Upper lobe of right lung (tissue), 1 donor: ENCODE data around the gene DDX21. TPM values are rescaled to one million over a fixed set of nuclear protein-coding genes. Genes with fewer than 3 reads are reported as not detected.
"Not testable (repeated sequence)": the region's sequence is repeated elsewhere in the genome, so short reads cannot be mapped to it uniquely, and the experiment has no call there.

Experiments
- ATAC-seq: fragments of 200-7000 bp; cut with Tn5 transposase; one replicate; pipeline ENCODE4 v1.9.1; 2020; ENCODE audit warnings: mild to moderate bottlenecking, moderate library complexity
- DNase-seq: peaks from one replicate; pipeline ENCODE4 v3.0.0-alpha.2; 2020
- H3K27ac ChIP-seq: fragments of 200-600 bp; one replicate; pipeline ENCODE4 v1.8.0; 2022
- H3K27me3 ChIP-seq: fragments of 200-600 bp; one replicate; pipeline ENCODE4 v1.8.0; 2022; ENCODE audit warnings: mild to moderate bottlenecking
- H3K36me3 ChIP-seq: fragments of 200-600 bp; one replicate; pipeline ENCODE4 v1.8.0; 2022
- H3K4me1 ChIP-seq: fragments of 200-600 bp; one replicate; pipeline ENCODE4 v1.8.0; 2022
- H3K4me3 ChIP-seq: fragments of 200-600 bp; one replicate; pipeline ENCODE4 v1.8.0; 2022; ENCODE audit warnings: mild to moderate bottlenecking
- H3K9me3 ChIP-seq: fragments of 200-600 bp; one replicate; pipeline ENCODE4 v1.8.0; 2022
- CTCF ChIP-seq: fragments of 200-600 bp; IDR thresholded peaks from one replicate; pipeline ENCODE4 v1.8.0; 2022; ENCODE audit warnings: antibody characterized with exemption
- intact Hi-C: fragments of 100-400 bp; cut with DNase I; formaldehyde crosslinking; loops from one replicate; pipeline ENCODE4 v1.11.0; 2022
- total RNA-seq: library from RNA; stranded (reverse); fragmentation: NEBNext Ultra II Directional; extraction: Animal tissue kit (Norgen Biotek cat#: 25700); gene quantifications from one replicate; pipeline ENCODE4 v1.2.1, GENCODE V29; 2021
- donor health status: DM: no; HTN: yes; CAD: no; lungs with severe emphysema.

Gene DDX21
- total RNA-seq, 1 donor from 2014 or later, result 56.0 TPM

DNA sequence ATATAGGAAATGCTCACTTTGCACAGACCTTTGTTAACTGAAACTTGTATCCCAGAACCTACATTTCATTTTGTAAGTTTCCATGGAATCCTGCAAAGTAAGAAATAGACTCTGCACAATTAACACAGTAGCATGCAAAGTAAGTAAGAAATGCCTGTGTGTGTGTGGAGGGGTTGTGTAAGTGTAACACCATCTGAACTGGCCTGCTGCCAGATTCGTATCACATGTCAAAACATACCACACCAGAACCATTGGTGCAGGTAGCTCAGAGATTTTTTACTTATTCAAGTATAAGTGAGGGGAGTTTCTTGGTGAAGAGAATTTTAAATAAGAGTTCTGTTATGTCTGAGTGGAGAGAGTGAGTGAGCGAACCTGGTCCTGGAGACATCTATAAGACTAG, 17.9 kb upstream of the DDX21 start:
- intact Hi-C loops, result no loop called here
- ATAC-seq (no peak), DNase-seq (no peak)
- Histone ChIP-seq H3K36me3 (peaks cover 97% of the 10 kb centered on the region), H3K27ac (no peak overlapping the region), H3K4me1 (no peaks in the 10 kb centered on the region), H3K27me3 (no peaks in the 10 kb centered on the region), H3K9me3 (no peaks in the 10 kb centered on the region), H3K4me3 (no peak overlapping the region)
- no peak for TF ChIP-seq CTCF

DNA sequence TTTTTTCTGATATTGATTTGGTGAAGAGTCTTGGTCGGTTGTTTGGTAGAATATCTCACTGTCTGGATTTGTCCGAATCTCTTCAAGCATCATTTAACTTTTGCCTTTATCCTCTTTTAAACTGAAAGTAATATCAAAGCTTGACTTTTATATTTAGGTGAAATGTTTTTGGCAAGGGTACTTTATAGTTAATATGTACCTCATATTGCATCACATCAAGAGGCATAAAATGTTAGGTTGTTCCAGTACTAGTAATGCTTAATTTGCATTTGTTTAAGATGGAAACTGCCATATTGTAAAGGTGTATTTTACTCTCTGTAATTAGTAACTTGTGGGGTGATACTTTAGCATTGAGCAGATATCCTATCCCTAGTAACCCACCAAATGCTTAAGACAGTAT, 17.1 kb upstream of the DDX21 start:
- H3K27ac ChIP-seq, result no peak overlapping the region
- no peak for TF ChIP-seq CTCF
- peaks cover 97% of the 10 kb centered on the region for H3K36me3 ChIP-seq
- no peak for ATAC-seq
- DNase-seq, result no peak
- H3K27me3 ChIP-seq, result no peaks in the 10 kb centered on the region
- no peaks in the 10 kb centered on the region for H3K9me3 ChIP-seq
- H3K4me3 ChIP-seq, result no peak overlapping the region
- no peaks in the 10 kb centered on the region for H3K4me1 ChIP-seq
- intact Hi-C loops, result no loop called here

- H3K27me3 ChIP-seq, result not testable (repeated sequence)
Measured at GRCh38 chr10:68940917-68941316, 15.1 kb upstream of the DDX21 start.

GRCh38 chr10:68950598-68950997, 5.4 kb upstream of the DDX21 start:
- no peak overlapping the region for H3K27ac ChIP-seq
- DNase-seq (no peak), ATAC-seq (peak; percentile 16)
- H3K27me3 ChIP-seq, result no peaks in the 10 kb centered on the region
- TF ChIP-seq CTCF, result no peak
- H3K4me1 ChIP-seq, result peaks cover 7% of the 10 kb centered on the region
- intact Hi-C loops, result no loop called here
- no peaks in the 10 kb centered on the region for H3K9me3 ChIP-seq
- no peak overlapping the region for H3K4me3 ChIP-seq
- H3K36me3 ChIP-seq, result peaks cover 47% of the 10 kb centered on the region

More at GRCh38 chr10:68940917-68941316, 15.1 kb upstream of the DDX21 start:
- H3K4me1 ChIP-seq, H3K27ac ChIP-seq, H3K9me3 ChIP-seq, intact Hi-C loops, H3K4me3 ChIP-seq, DNase-seq, ATAC-seq: not testable (repeated sequence)
- peaks cover 96% of the 10 kb centered on the region for H3K36me3 ChIP-seq

- no peak for ATAC-seq
- Histone ChIP-seq H3K9me3 (no peaks in the 10 kb centered on the region), H3K4me3 (no peak overlapping the region), H3K4me1 (peaks cover 24% of the 10 kb centered on the region), H3K27me3 (no peaks in the 10 kb centered on the region), H3K36me3 (peaks cover 9% of the 10 kb centered on the region), H3K27ac (no peak overlapping the region)
- no peak for DNase-seq
- TF ChIP-seq CTCF, result no peak
- intact Hi-C loops, result no loop called here
Measured at GRCh38 chr10:68954904-68955303, 1.1 kb upstream of the DDX21 start.

DNA sequence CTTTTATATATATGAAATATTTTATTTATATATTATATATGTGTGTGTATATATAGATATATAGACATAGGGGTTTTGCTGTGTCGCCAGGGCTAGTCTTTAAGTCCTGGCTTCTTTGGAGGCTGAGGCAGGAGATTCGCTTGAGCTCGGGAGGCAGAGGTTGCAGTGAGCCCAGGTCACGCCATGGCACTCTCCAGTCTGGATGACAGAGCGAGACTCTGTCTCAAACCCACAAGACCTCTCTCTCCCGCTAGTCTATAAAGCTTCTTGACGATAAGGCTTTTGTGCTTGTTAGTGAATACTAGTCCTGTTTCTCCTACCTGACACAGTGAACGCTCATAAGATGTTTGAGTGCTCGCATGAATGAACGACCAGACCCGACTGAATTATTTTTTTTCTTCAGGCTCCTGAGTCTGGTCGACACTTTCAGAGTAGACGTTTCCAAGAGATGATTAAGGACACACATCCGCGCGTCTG, 577 bp upstream of the DDX21 start:
- no peak for TF ChIP-seq CTCF
- Histone ChIP-seq H3K4me3 (peak overlapping the region; percentile 95), H3K9me3 (no peaks in the 10 kb centered on the region), H3K4me1 (peaks cover 24% of the 10 kb centered on the region), H3K27ac (peak overlapping the region; percentile 95), H3K27me3 (no peaks in the 10 kb centered on the region), H3K36me3 (peaks cover 9% of the 10 kb centered on the region)
- ATAC-seq (no peak), DNase-seq (no peak)
- intact Hi-C loops, result no loop called here
